Lower leg skin (tissue), 3 donors: ENCODE data around the gene CAMSAP2.
"Not testable (repeated sequence)": the region's sequence is repeated elsewhere in the genome, so short reads cannot be mapped to it uniquely, and the experiment has no call there.

ENCODE experiments used
- POLR2A ChIP-seq, 2 donors: fragments of 450-650 bp; IDR thresholded peaks; one replicate each; pipeline ENCODE4 v1.6.1; 2016 to 2017; ENCODE audit warnings: antibody characterized with exemption in 2 of 2, mild to moderate bottlenecking in 1 of 2, moderate library complexity in 1 of 2
- TF ChIP-seq, protein P1 (sequence below), 3 donors: fragments of 450-650 bp; IDR thresholded peaks; one replicate each; pipeline ENCODE4 v1.5.1; 2016; ENCODE audit warnings: antibody characterized with exemption in 3 of 3, mild to moderate bottlenecking in 3 of 3, moderate library complexity in 2 of 3

- TF ChIP-seq, protein P1, sequence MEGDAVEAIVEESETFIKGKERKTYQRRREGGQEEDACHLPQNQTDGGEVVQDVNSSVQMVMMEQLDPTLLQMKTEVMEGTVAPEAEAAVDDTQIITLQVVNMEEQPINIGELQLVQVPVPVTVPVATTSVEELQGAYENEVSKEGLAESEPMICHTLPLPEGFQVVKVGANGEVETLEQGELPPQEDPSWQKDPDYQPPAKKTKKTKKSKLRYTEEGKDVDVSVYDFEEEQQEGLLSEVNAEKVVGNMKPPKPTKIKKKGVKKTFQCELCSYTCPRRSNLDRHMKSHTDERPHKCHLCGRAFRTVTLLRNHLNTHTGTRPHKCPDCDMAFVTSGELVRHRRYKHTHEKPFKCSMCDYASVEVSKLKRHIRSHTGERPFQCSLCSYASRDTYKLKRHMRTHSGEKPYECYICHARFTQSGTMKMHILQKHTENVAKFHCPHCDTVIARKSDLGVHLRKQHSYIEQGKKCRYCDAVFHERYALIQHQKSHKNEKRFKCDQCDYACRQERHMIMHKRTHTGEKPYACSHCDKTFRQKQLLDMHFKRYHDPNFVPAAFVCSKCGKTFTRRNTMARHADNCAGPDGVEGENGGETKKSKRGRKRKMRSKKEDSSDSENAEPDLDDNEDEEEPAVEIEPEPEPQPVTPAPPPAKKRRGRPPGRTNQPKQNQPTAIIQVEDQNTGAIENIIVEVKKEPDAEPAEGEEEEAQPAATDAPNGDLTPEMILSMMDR (IDR thresholded peaks at IDR 0.05): not testable (repeated sequence)
- not testable (repeated sequence) for TF ChIP-seq POLR2A (IDR thresholded peaks at IDR 0.05)
Observed at GRCh38 chr1:200750749-200751148, 12.1 kb downstream of the CAMSAP2 start.
